ENCODE results near the gene MPEG1. TPM values are rescaled to one million over a fixed set of nuclear protein-coding genes. Genes with fewer than 3 reads are reported as not detected.
A peak's percentile ranks its signal among the peaks of the same experiment; 100 is the strongest.

Gene MPEG1
- total RNA-seq, 1 experiment from 2014 or later, result not detected

DNA sequence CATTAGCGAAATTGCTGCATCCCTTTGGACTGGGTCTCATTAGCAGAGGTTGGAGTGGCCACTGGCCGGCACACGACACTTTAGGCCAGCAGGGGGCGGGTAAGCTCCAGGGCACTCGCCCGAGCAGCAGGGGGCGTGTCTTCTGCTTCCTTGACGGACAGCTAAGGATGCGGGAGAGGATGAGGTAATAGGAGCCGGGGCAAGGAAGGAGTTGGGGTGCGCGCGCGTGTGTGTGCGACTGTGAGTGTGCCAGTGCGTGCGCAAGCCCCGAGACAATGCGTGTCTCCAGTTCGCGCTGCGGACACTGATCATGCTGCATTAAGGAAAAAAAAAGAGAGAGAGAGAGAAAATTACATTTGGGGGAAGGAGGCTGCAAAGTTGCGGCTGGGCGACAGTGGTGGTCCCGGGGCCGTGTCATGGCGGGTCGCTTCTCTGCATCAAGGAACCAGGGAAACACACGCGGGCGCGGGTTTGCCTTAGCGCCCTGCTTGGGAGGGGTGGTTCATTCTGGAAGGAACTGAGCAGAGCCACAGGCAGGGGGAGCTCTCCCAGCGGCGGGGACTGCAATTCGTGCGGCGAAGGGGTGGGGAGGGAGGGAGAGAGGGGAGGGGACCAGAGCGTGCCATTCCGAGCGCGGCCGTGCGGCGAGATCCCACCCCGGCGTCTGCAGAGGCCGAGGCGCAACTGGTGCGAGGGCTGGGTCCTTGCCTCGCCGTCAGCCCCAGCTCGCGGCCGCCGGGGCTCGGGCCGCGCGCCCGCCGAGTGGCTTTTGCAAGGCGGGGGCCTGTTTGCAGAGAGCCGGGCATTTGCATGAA lies 41.0 kb downstream of the MPEG1 start, which contains the start of gene DTX4:
TSS of gene DTX4 (plus strand) at position 625 of the 815 bp plus-strand sequence. CDS start 464 bp downstream, outside the sequence.
- peak; percentile 98 for DNase-seq (ENCODE audit: low spot score)

GRCh38 chr11:59164028-59164427 lies 48.7 kb downstream of the MPEG1 start:
- no peak for DNase-seq (ENCODE audit: low spot score)

Small RNA genes within 50 kb of the gene (small RNA-seq; reads per million reads assigned to genes)
- gene RN7SL42P, result not detected

Other genes with a start within 250 kb of the MPEG1 start
- gene GLYATL1B, start 126.6 kb downstream of the MPEG1 start, total RNA-seq (2014; rRNA removed; shearing (Covaris generic)), result not detected in 2 replicates
- gene FAM111B, start 105.7 kb downstream of the MPEG1 start, total RNA-seq (2014; rRNA removed; shearing (Covaris generic)), result 19.5 and 21.0 TPM in 2 replicates
- 43.6 and 51.9 TPM in 2 replicates for gene FAM111A, start 70.1 kb downstream of the MPEG1 start, total RNA-seq (2014; rRNA removed; shearing (Covaris generic))
- gene DTX4, start 40.8 kb downstream of the MPEG1 start, total RNA-seq (2014; rRNA removed; shearing (Covaris generic)), result 20.8 and 22.6 TPM in 2 replicates
- not detected in 2 replicates for gene OR5AN1, start 146.0 kb upstream of the MPEG1 start, total RNA-seq (2014; rRNA removed; shearing (Covaris generic))
- gene OR5A2, start 213.5 kb upstream of the MPEG1 start, total RNA-seq (2014; rRNA removed; shearing (Covaris generic)), result not detected in 2 replicates
- gene OR5A1, start 223.5 kb upstream of the MPEG1 start, total RNA-seq (2014; rRNA removed; shearing (Covaris generic)), result not detected in 2 replicates
- not detected in 2 replicates for gene OR4D6, start 244.0 kb upstream of the MPEG1 start, total RNA-seq (2014; rRNA removed; shearing (Covaris generic))

All from HT-29 (cell line).